HCT116 (cell line): ENCODE results near the gene EHD1. TPM values are rescaled to one million over a fixed set of nuclear protein-coding genes. Genes with fewer than 3 reads are reported as not detected.

Source experiments
- ATAC-seq: fragments of 200-7000 bp; cut with Tn5 transposase; 2 replicates; pipeline ENCODE4 v1.9.1; 2020; ENCODE audit warnings: mild to moderate bottlenecking, moderate library complexity
- BruUV-seq: library from RNA; stranded (reverse); fragments of 400-500 nt; replicated peaks from 2 replicates; lab custom pipeline; 2021; lab: Mats Ljungman, UMichigan
- CTCF ChIA-PET: fragments of 300-600 bp; sonication (Branson Sonifier 250); formaldehyde crosslinking; loops from one replicate; lab custom pipeline; 2021; ENCODE audit warnings: antibody characterized with exemption; lab: Charles Lee
- POLR2A ChIA-PET: fragments of 300-600, 350-600 bp; sonication (Branson Sonifier 250); formaldehyde crosslinking; loops from one replicate; lab custom pipeline; 2021; ENCODE audit warnings: antibody characterized with exemption; lab: Charles Lee
- RAD21 ChIA-PET, 2 experiments: fragments of 300-600 bp; sonication (Branson Sonifier 250); formaldehyde crosslinking; loops; one replicate each; lab custom pipeline; 2023; ENCODE audit warnings: low total read pairs in 2 of 2; ENCODE audit not compliant: uncharacterized antibody in 2 of 2, unreplicated experiment in 2 of 2, low non-redundant PET in 1 of 2; lab: Charles Lee
- DNase-seq: peaks from one replicate; pipeline ENCODE4 v3.0.0-alpha.2; 2010; ENCODE audit warnings: low read depth, low spot score
- H2AFZ ChIP-seq: fragments of 200-600 bp; shearing (Covaris generic), sonication (generic); 2 replicates; pipeline ENCODE4 v1.6.1; 2017; ENCODE audit warnings: low read depth, mixed run types, mixed read lengths, antibody characterized with exemption, low read length; ENCODE audit not compliant: poor library complexity, severe bottlenecking
- H3K27ac ChIP-seq: 2 replicates; pipeline ENCODE4 v1.5.1; 2012; ENCODE audit warnings: low read depth, low read length
- H3K27me3 ChIP-seq: fragments of 200-600 bp; sonication (generic); 2 replicates; pipeline ENCODE4 v1.6.1; 2016; ENCODE audit warnings: mixed run types, low read length, mixed read lengths; ENCODE audit not compliant: insufficient read depth
- H3K36me3 ChIP-seq, 2 experiments: fragments of 200-500 bp in 1 of 2; fragments of 200-600 bp in 1 of 2; sonication (Bioruptor generic) in 1 of 2; sonication (generic) in 1 of 2; 2 replicates each; pipeline versions ENCODE4 v1.5.1 to v1.6.1; 2014 to 2016; ENCODE audit warnings: low read length in 2 of 2, inconsistent platforms in 1 of 2, mixed read lengths in 1 of 2, mixed run types in 1 of 2; ENCODE audit not compliant: insufficient read depth in 2 of 2, control insufficient read depth in 1 of 2
- H3K4me1 ChIP-seq, 2 experiments: fragments of 200-600 bp in 1 of 2; sonication (generic) in 1 of 2; 2 replicates each; pipeline versions ENCODE4 v1.5.1 to v1.6.1; 2012 to 2017; ENCODE audit warnings: low read length in 2 of 2, inconsistent platforms in 1 of 2, mild to moderate bottlenecking in 1 of 2, mixed read lengths in 1 of 2, mixed run types in 1 of 2, moderate library complexity in 1 of 2; ENCODE audit not compliant: insufficient read depth in 2 of 2, control insufficient read depth in 1 of 2
- H3K4me2 ChIP-seq: fragments of 200-600 bp; sonication (generic); 2 replicates; pipeline ENCODE4 v1.6.1; 2017; ENCODE audit warnings: mixed run types, low read length, mixed read lengths
- H3K4me3 ChIP-seq, 2 experiments: fragments of 200-600 bp in 1 of 2; sonication (generic) in 1 of 2; replicated peaks in 1 of 2; 2 replicates each; pipeline ENCODE4 v1.5.1; 2011 to 2016; ENCODE audit warnings: low read length in 2 of 2, control low read depth in 1 of 2, low read depth in 1 of 2, mild to moderate bottlenecking in 1 of 2, mixed read lengths in 1 of 2, mixed run types in 1 of 2
- H3K79me2 ChIP-seq: fragments of 200-600 bp; sonication (generic); 2 replicates; pipeline ENCODE4 v1.6.1; 2017; ENCODE audit warnings: mild to moderate bottlenecking, mixed run types, low read length, moderate library complexity, mixed read lengths; ENCODE audit not compliant: insufficient read depth
- H3K9ac ChIP-seq: fragments of 200-600 bp; sonication (generic); 2 replicates; pipeline ENCODE4 v1.6.1; 2016; ENCODE audit warnings: low read length, mixed read lengths
- H3K9me2 ChIP-seq: fragments of 200-600 bp; sonication (generic), shearing (Covaris generic); 2 replicates; pipeline ENCODE4 v1.6.1; 2017; ENCODE audit warnings: mixed run types, mild to moderate bottlenecking, moderate library complexity; ENCODE audit not compliant: insufficient read depth
- H3K9me3 ChIP-seq, 2 experiments: fragments of 200-500 bp in 1 of 2; fragments of 200-600 bp in 1 of 2; sonication (Bioruptor generic) in 1 of 2; sonication (generic) in 1 of 2; 2 replicates each; pipeline ENCODE4 v1.6.1; 2014 to 2017; ENCODE audit warnings: low read length in 2 of 2, mixed read lengths in 2 of 2, inconsistent platforms in 1 of 2, low read depth in 1 of 2, mild to moderate bottlenecking in 1 of 2, mixed run types in 1 of 2, moderate library complexity in 1 of 2; ENCODE audit not compliant: control insufficient read depth in 1 of 2, insufficient read depth in 1 of 2
- H4K20me1 ChIP-seq: fragments of 200-600 bp; sonication (generic), shearing (Covaris generic); 2 replicates; pipeline ENCODE4 v1.6.1; 2017; ENCODE audit warnings: mixed run types, mild to moderate bottlenecking, moderate library complexity; ENCODE audit not compliant: insufficient read depth
- ATF3 ChIP-seq: IDR thresholded peaks from 2 replicates; pipeline ENCODE4 v1.6.1; 2012
- CBX3 ChIP-seq: IDR thresholded peaks from 2 replicates; pipeline ENCODE4 v1.6.1; 2012; ENCODE audit warnings: low read depth
- CEBPB ChIP-seq: IDR thresholded peaks from 2 replicates; pipeline ENCODE4 v1.6.1; 2012; ENCODE audit warnings: low read depth
- EGR1 ChIP-seq: IDR thresholded peaks from 2 replicates; pipeline ENCODE4 v1.6.1; 2012; ENCODE audit warnings: low read depth
- ELF1 ChIP-seq: IDR thresholded peaks from 2 replicates; pipeline ENCODE4 v1.6.1; 2012; ENCODE audit warnings: low read depth, borderline replicate concordance
- EZH2phosphoT487 ChIP-seq: fragments of 200-600 bp; IDR thresholded peaks from 2 replicates; pipeline ENCODE4 v1.6.1; 2018; ENCODE audit warnings: antibody characterized with exemption, borderline replicate concordance
- FOSL1 ChIP-seq: IDR thresholded peaks from 2 replicates; pipeline ENCODE4 v1.6.1; 2012; ENCODE audit warnings: low read depth
- JUND ChIP-seq: IDR thresholded peaks from 2 replicates; pipeline ENCODE4 v1.6.1; 2012
- MAX ChIP-seq: IDR thresholded peaks from 2 replicates; pipeline ENCODE4 v1.6.1; 2012
- POLR2A ChIP-seq: IDR thresholded peaks from 2 replicates; pipeline ENCODE4 v1.7.0; 2011; ENCODE audit warnings: borderline replicate concordance; ENCODE audit not compliant: insufficient read depth, insufficient read length; ENCODE audit errors: extremely low read depth
- POLR2AphosphoS5 ChIP-seq: IDR thresholded peaks from 2 replicates; pipeline ENCODE4 v1.6.1; 2011; ENCODE audit warnings: mild to moderate bottlenecking, low read depth, low read length, moderate library complexity
- RAD21 ChIP-seq: IDR thresholded peaks from 2 replicates; pipeline ENCODE4 v1.6.1; 2012; ENCODE audit warnings: low read depth, mild to moderate bottlenecking
- REST ChIP-seq: IDR thresholded peaks from 2 replicates; pipeline ENCODE4 v1.6.1; 2012; ENCODE audit warnings: low read depth
- SIN3A ChIP-seq: IDR thresholded peaks from 2 replicates; pipeline ENCODE4 v1.6.1; 2012; ENCODE audit warnings: low read depth
- SP1 ChIP-seq: IDR thresholded peaks from 2 replicates; pipeline ENCODE4 v1.6.1; 2012; ENCODE audit warnings: low read depth
- SRF ChIP-seq: IDR thresholded peaks from 2 replicates; pipeline ENCODE4 v1.6.1; 2012; ENCODE audit warnings: low read depth
- TCF7L2 ChIP-seq: IDR thresholded peaks from 2 replicates; pipeline ENCODE4 v1.7.0; 2011; ENCODE audit warnings: borderline replicate concordance, inconsistent platforms; ENCODE audit not compliant: insufficient read depth, insufficient read length; ENCODE audit errors: extremely low read depth
- YY1 ChIP-seq: IDR thresholded peaks from 2 replicates; pipeline ENCODE4 v1.6.1; 2011; ENCODE audit warnings: low read length, low read depth, moderate library complexity, mild to moderate bottlenecking; ENCODE audit not compliant: insufficient replicate concordance; ENCODE audit errors: extremely low read depth
- ZBTB33 ChIP-seq: IDR thresholded peaks from 2 replicates; pipeline ENCODE4 v1.6.1; 2011; ENCODE audit warnings: mild to moderate bottlenecking, low read length, moderate library complexity; ENCODE audit not compliant: insufficient replicate concordance; ENCODE audit errors: extremely low read depth
- ZNF274 ChIP-seq: fragments of 200-500 bp; sonication (Bioruptor generic); IDR thresholded peaks from 2 replicates; pipeline ENCODE4 v1.6.1; 2014; ENCODE audit warnings: mild to moderate bottlenecking, low read depth, low read length, inconsistent platforms
- intact Hi-C: fragments of 100-400 bp; cut with micrococcal nuclease; formaldehyde crosslinking; loops from 2 replicates; pipeline ENCODE4 v1.10.0; 2022
- total RNA-seq: library from RNA; stranded (reverse); gene quantifications from one replicate; pipeline ENCODE4 v1.2.1, GENCODE V29; 2021; ENCODE audit not compliant: unreplicated experiment

EHD1 gene
- total RNA-seq, 1 experiment from 2014 or later, result 48.1 TPM

GRCh38 chr11:64882243-64882642, 3.8 kb upstream of the EHD1 start:
- intact Hi-C loops, result no loop called here
- TF ChIP-seq ZBTB33 (no peak), ELF1 (no peak), YY1 (no peak), JUND (no peak), POLR2AphosphoS5 (no peak), MAX (no peak), TCF7L2 (no peak), SP1 (no peak), FOSL1 (no peak), SIN3A (no peak), REST (no peak), SRF (no peak), POLR2A (no peak), EGR1 (no peak), ATF3 (no peak), RAD21 (no peak), ZNF274 (no peak), EZH2phosphoT487 (no peak), CBX3 (no peak), CEBPB (no peak)
- ATAC-seq (no peak), DNase-seq (no peak)
- Histone ChIP-seq H3K4me2 (no peak overlapping the region), H3K79me2 (peaks cover 15% of the 10 kb centered on the region), H3K36me3 (no peaks in the 10 kb centered on the region), H3K9me3 (no peaks in the 10 kb centered on the region), H2AFZ (no peak overlapping the region), H4K20me1 (no peaks in the 10 kb centered on the region), H3K27ac (no peak overlapping the region), H3K27me3 (no peaks in the 10 kb centered on the region), H3K9me2 (no peaks in the 10 kb centered on the region), H3K4me1 (peaks cover 6 to 21% of the 10 kb centered on the region in 2 experiments; a peak in 3 of 4 replicates), H3K9ac (no peak overlapping the region), H3K4me3 (no peak overlapping the region)
- ChIA-PET CTCF (no interaction called here), RAD21 (no interaction called here), POLR2A (no interaction called here)
- BruUV-seq, result no TSS peak
